Tibial artery (tissue), 4 donors: Measurements from ENCODE around the gene HIBADH.

ENCODE experiments used
- DNase-seq, 2 donors: peaks; one replicate each; pipeline ENCODE4 v3.0.0-alpha.2; 2019
- H3K27ac ChIP-seq, 2 donors: fragments of 200-600 bp; sonication (generic) in 1 of 2; 1 replicate in 1 of 2; 2 replicates in 1 of 2; pipeline ENCODE4 v1.5.1; 2018 to 2019; ENCODE audit warnings: mild to moderate bottlenecking in 1 of 2
- H3K27me3 ChIP-seq, 2 donors: fragments of 200-600 bp; sonication (generic) in 1 of 2; one replicate each; pipeline versions ENCODE4 v1.5.1 to v1.6.0; 2016 to 2019
- H3K36me3 ChIP-seq, 3 donors: fragments of 200-600 bp; sonication (generic) in 2 of 3; one replicate each; pipeline ENCODE4 v1.5.1; 2016 to 2019; ENCODE audit warnings: mild to moderate bottlenecking in 2 of 3
- H3K4me1 ChIP-seq, 4 donors: fragments of 200-600 bp; sonication (generic) in 2 of 4; 1 replicate in 3 of 4; 2 replicates in 1 of 4; pipeline ENCODE4 v1.5.1; 2016 to 2019
- H3K4me3 ChIP-seq, 2 donors: fragments of 200-600 bp; sonication (generic) in 1 of 2; 1 replicate in 1 of 2; 2 replicates in 1 of 2; pipeline ENCODE4 v1.5.1; 2018 to 2019; ENCODE audit warnings: mild to moderate bottlenecking in 2 of 2
- H3K9me3 ChIP-seq, 3 donors: fragments of 200-600 bp; sonication (generic) in 1 of 3; one replicate each; pipeline ENCODE4 v1.5.1; 2016 to 2019
- CTCF ChIP-seq, 2 experiments: fragments of 200-600 bp in 1 of 2; fragments of 450-650 bp in 1 of 2; IDR thresholded peaks; one replicate each; pipeline ENCODE4 v1.5.1; 2017 to 2019; ENCODE audit warnings: antibody characterized with exemption in 2 of 2, mild to moderate bottlenecking in 1 of 2, moderate library complexity in 1 of 2
- intact Hi-C: fragments of 100-400 bp; cut with DNase I; formaldehyde crosslinking; loops from one replicate; pipeline ENCODE4 v1.15.0; 2023; ENCODE audit warnings: low total_unique reads

Gene HIBADH

DNA sequence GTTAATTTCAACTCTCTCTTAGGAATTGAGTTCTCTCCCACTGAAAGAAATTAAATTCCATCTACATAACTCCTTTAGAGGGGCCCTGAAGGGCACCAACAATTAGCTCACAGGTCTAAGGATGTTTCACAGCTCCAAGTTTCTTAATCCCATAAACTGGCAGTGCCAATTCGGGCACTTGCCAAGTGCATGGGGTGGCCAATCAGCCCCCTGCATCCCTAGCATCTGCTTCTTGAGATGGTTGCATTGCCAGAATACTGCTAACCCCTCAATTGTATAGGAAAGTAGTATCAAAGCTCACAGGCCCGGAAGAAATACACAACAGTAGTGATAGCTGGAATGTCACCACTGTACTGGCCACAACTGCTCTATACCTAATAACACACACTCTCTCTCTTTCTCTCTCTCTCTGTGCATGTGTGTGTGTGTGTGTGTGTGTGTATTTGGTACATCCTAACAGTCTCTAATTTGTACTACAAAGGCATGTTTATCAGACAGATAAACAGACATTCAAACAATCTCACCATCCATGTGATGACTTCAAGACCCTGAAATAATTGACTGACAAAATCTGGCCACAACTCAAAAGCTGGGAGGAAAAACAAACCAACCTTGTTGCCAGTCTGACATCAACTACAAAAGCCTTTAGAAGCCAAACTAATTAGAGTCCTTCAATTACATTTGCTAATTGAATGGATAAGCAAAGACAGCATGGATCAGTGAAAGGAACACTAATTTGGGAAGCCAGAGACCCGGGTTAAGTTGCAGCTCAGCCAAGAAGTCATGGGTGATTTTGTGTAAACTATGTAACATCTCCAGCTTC is 27.8 kb downstream of the HIBADH start:
- TF ChIP-seq CTCF (IDR thresholded peaks at IDR 0.05): no peak
- intact Hi-C loops: no loop called here
- peaks cover 0 to 16% (median 3%) of the 10 kb centered on the region in 4 donors for H3K4me1 ChIP-seq
- no peak for DNase-seq
- no peak overlapping the region for H3K4me3 ChIP-seq
- H3K36me3 ChIP-seq: peaks cover 0 to 6% (median 0%) of the 10 kb centered on the region in 3 donors
- H3K9me3 ChIP-seq: no peaks in the 10 kb centered on the region
- no peak overlapping the region for H3K27ac ChIP-seq
- no peaks in the 10 kb centered on the region for H3K27me3 ChIP-seq

- no peak for DNase-seq
- Histone ChIP-seq H3K9me3 (no peaks in the 10 kb centered on the region), H3K27ac (no peak overlapping the region), H3K4me1 (peaks cover 0 to 16% (median 3%) of the 10 kb centered on the region in 4 donors), H3K27me3 (no peaks in the 10 kb centered on the region), H3K36me3 (peaks cover 0 to 13% (median 0%) of the 10 kb centered on the region in 3 donors), H3K4me3 (no peak overlapping the region)
- no peak for TF ChIP-seq CTCF (IDR thresholded peaks at IDR 0.05)
- intact Hi-C loops: no loop called here
These were observed 29.6 kb downstream of the HIBADH start for GRCh38 chr7:27633062-27633461.

DNA sequence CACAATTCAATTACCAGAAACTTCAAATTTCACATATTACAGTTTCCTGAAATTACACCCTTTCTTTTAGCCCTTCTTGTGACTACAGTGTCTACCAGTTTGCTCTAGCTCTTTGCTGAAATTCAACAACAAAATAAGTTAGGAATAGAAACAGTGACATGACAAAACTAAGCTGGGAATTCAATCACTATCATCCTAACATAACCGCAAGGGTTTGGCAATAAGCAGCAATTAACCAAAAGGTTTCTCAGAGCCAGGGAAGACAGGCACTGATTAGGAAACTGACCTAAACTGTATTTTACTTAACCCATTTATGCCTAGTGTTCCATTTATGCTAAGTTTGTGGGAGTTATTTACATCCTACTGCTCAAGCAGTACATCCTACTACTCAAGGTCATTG is 31.3 kb downstream of the HIBADH start:
- H3K36me3 ChIP-seq: peaks cover 0 to 13% (median 0%) of the 10 kb centered on the region in 3 donors
- no peak for DNase-seq
- no peak overlapping the region for H3K27ac ChIP-seq
- no peak overlapping the region for H3K4me3 ChIP-seq
- H3K9me3 ChIP-seq: no peaks in the 10 kb centered on the region
- peaks cover 0 to 8% (median 2%) of the 10 kb centered on the region in 4 donors for H3K4me1 ChIP-seq
- TF ChIP-seq CTCF (IDR thresholded peaks at IDR 0.05): no peak
- no peaks in the 10 kb centered on the region for H3K27me3 ChIP-seq
- intact Hi-C loops: no loop called here

DNA sequence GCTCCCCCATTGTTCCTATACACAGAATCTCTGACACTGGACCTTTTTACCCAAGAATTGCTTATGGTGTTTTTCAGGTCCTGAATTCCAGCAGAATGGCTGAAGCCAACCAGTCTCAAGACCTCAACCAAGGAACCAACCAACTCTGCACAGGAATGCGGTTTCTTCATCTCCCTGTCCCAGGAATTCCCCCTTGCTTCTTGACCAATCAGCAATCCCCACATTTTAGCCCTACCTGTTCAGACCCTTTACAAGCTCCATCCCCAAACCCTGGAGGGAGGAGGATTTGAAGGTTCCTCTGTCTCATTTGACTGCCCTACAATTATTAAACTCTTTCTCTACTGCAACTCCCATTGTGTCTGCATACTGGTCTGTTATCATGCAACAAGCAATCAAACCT is 35.5 kb downstream of the HIBADH start:
- Histone ChIP-seq H3K4me3 (no peak overlapping the region), H3K4me1 (no peaks in the 10 kb centered on the region), H3K36me3 (peaks cover 7 to 20% (median 10%) of the 10 kb centered on the region in 3 donors), H3K27ac (no peak overlapping the region), H3K9me3 (peaks cover 0 to 3% (median 0%) of the 10 kb centered on the region in 3 donors), H3K27me3 (no peaks in the 10 kb centered on the region)
- no peak for DNase-seq
- intact Hi-C loops: no loop called here
- TF ChIP-seq CTCF (IDR thresholded peaks at IDR 0.05): no peak

DNA sequence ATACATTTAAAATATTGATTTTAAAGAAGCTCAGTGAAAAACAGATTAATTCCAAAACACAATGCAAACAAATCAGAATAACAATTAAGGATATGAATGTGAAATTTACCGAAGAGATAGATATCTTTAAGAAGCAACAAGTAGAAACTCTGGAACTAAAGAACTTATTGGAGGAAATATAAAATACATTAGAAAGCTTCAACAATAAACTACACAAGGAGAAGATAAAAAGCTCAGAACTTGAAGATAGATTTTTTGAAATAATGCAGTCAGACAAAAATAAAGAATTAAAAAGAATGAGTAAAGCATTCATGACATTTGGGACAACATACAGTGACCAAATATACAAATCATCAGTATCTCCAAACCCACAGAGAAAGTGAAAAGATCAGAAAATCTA is 43.2 kb downstream of the HIBADH start:
- TF ChIP-seq CTCF (IDR thresholded peaks at IDR 0.05): no peak

More for the DNA sequence above, 43.2 kb downstream of the HIBADH start:
- no peak overlapping the region for H3K27ac ChIP-seq
- H3K9me3 ChIP-seq: peaks cover 0 to 37% (median 29%) of the 10 kb centered on the region in 3 donors
- H3K27me3 ChIP-seq: no peaks in the 10 kb centered on the region
- intact Hi-C loops: no loop called here
- no peak for DNase-seq
- no peak overlapping the region for H3K4me3 ChIP-seq
- H3K4me1 ChIP-seq: no peaks in the 10 kb centered on the region
- H3K36me3 ChIP-seq: peaks cover 29 to 53% (median 42%) of the 10 kb centered on the region in 3 donors
